ENCODE results near the gene CADPS. TPM values are rescaled to one million over a fixed set of nuclear protein-coding genes. Genes with fewer than 3 reads are reported as not detected.

CADPS gene
- total and polyA plus RNA-seq, 9 of the 15 experiments (the other 6 are each of a cell fraction or from before 2014, with no cell fraction given), result not detected

DNA sequence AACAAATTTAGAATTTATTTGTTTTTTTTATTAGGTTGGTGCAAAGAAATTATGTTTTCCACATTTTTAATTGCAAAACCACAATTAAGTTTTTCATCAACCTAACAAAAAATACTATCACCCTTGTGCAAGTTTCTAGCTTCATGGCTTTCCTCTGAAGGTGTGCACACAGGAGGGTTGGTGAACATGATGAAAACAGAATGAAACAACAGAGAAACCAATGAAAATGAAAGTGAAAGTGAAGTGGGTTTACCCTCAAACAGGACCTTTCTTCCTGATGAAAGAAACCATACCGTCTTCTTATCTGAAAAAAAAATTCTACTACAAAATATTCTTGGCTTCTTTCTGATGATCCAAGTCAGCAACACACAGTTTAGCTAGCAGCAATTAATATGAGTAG, 429.9 kb downstream of the CADPS start:
- ChIA-PET POLR2A (no interaction called here), CTCF (ENCODE audit: low intra/inter-chr PET ratio) (no interaction called here)
- BruUV-seq (replicated peaks), result no TSS peak
- H3K4me3 ChIP-seq, result no peak overlapping the region
- H3K9me3 ChIP-seq (replicated peaks; ENCODE audit: control insufficient read depth, insufficient read depth, low read depth, low read length), result no peaks in the 10 kb centered on the region
- intact Hi-C loops (cut with micrococcal nuclease), result no loop called here
- no peaks in the 10 kb centered on the region for H4K20me1 ChIP-seq (replicated peaks; ENCODE audit: control insufficient read depth, insufficient read depth, low read length)
- DNase-seq (ENCODE audit: extremely low read depth in 1 of 4, low spot score in 3 of 4) (no peak), ATAC-seq (no peak), FAIRE-seq (no peak)
- no peak overlapping the region for H3K27ac ChIP-seq (ENCODE audit: extremely low read depth, low read depth, low read length)
- no peaks in the 10 kb centered on the region for H3K79me2 ChIP-seq (ENCODE audit: control insufficient read depth, insufficient read depth, low read length)
- no peak overlapping the region for H3K9ac ChIP-seq (ENCODE audit: insufficient read depth in 1 of 2, low read depth in 2 of 2, low read length in 2 of 2)
- H3K4me2 ChIP-seq (ENCODE audit: insufficient read depth, low read length), result no peak overlapping the region
- WGBS (ENCODE audit: insufficient coverage, low coverage, missing lambda C conversion rate), result 0% methylated on average over 1 of the region's 1 CpG
- peak overlapping the region; percentile 25; the same call in 1 of the 2 replicates for H2AFZ ChIP-seq (ENCODE audit: low read depth, low read length)
- no peaks in the 10 kb centered on the region for H3K4me1 ChIP-seq (replicated peaks in 1 of 2; ENCODE audit: control insufficient read depth in 2 of 2, insufficient read depth in 2 of 2, low read length in 2 of 2)
- no peaks in the 10 kb centered on the region for H3K36me3 ChIP-seq (ENCODE audit: control insufficient read depth, insufficient read depth, low read length)
- no peaks in the 10 kb centered on the region for H3K27me3 ChIP-seq (ENCODE audit: control insufficient read depth in 2 of 2, insufficient read depth in 2 of 2, low read length in 2 of 2)
- H3K9me1 ChIP-seq (ENCODE audit: control insufficient read depth, insufficient read depth, low read length), result no peaks in the 10 kb centered on the region
- in situ Hi-C loops (cut with MboI), result no loop called here
- TF ChIP-seq, protein P1, sequence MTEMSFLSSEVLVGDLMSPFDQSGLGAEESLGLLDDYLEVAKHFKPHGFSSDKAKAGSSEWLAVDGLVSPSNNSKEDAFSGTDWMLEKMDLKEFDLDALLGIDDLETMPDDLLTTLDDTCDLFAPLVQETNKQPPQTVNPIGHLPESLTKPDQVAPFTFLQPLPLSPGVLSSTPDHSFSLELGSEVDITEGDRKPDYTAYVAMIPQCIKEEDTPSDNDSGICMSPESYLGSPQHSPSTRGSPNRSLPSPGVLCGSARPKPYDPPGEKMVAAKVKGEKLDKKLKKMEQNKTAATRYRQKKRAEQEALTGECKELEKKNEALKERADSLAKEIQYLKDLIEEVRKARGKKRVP (CRISPR knock-in tag; IDR thresholded peaks at IDR 0.05), result 0 out of 2 replicates have a peak, but pooled peaks have one; percentile 47
- TF ChIP-seq LCOR (CRISPR knock-in tag; IDR thresholded peaks at IDR 0.05) (no peak), L3MBTL2 (IDR thresholded peaks at IDR 0.05) (peak; percentile 40), LEF1 (IDR thresholded peaks at IDR 0.05) (no peak), SRSF7 (optimal IDR thresholded peaks at IDR 0.05; ENCODE audit: low read depth, low read length) (no peak), ETV5 (CRISPR knock-in tag; IDR thresholded peaks at IDR 0.05; ENCODE audit: low read depth) (no peak), CEBPG (CRISPR knock-in tag; IDR thresholded peaks at IDR 0.05) (no peak), CEBPG (tag; conservative IDR thresholded peaks at IDR 0.05 in 1 of 2, IDR thresholded peaks at IDR 0.05 in 1 of 2) (peak in 1 of 2 experiments; percentile 21; a peak in 1 of 4 replicates)
- TF ChIP-seq, protein P2, sequence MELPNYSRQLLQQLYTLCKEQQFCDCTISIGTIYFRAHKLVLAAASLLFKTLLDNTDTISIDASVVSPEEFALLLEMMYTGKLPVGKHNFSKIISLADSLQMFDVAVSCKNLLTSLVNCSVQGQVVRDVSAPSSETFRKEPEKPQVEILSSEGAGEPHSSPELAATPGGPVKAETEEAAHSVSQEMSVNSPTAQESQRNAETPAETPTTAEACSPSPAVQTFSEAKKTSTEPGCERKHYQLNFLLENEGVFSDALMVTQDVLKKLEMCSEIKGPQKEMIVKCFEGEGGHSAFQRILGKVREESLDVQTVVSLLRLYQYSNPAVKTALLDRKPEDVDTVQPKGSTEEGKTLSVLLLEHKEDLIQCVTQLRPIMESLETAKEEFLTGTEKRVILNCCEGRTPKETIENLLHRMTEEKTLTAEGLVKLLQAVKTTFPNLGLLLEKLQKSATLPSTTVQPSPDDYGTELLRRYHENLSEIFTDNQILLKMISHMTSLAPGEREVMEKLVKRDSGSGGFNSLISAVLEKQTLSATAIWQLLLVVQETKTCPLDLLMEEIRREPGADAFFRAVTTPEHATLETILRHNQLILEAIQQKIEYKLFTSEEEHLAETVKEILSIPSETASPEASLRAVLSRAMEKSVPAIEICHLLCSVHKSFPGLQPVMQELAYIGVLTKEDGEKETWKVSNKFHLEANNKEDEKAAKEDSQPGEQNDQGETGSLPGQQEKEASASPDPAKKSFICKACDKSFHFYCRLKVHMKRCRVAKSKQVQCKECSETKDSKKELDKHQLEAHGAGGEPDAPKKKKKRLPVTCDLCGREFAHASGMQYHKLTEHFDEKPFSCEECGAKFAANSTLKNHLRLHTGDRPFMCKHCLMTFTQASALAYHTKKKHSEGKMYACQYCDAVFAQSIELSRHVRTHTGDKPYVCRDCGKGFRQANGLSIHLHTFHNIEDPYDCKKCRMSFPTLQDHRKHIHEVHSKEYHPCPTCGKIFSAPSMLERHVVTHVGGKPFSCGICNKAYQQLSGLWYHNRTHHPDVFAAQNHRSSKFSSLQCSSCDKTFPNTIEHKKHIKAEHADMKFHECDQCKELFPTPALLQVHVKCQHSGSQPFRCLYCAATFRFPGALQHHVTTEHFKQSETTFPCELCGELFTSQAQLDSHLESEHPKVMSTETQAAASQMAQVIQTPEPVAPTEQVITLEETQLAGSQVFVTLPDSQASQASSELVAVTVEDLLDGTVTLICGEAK (IDR thresholded peaks at IDR 0.05), result 0 out of 2 replicates have a peak, but pooled peaks have one; percentile 20
- TF ChIP-seq, protein P2 (CRISPR knock-in tag; IDR thresholded peaks at IDR 0.05), result no peak
- TF ChIP-seq, protein P3, sequence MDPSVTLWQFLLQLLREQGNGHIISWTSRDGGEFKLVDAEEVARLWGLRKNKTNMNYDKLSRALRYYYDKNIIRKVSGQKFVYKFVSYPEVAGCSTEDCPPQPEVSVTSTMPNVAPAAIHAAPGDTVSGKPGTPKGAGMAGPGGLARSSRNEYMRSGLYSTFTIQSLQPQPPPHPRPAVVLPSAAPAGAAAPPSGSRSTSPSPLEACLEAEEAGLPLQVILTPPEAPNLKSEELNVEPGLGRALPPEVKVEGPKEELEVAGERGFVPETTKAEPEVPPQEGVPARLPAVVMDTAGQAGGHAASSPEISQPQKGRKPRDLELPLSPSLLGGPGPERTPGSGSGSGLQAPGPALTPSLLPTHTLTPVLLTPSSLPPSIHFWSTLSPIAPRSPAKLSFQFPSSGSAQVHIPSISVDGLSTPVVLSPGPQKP (CRISPR knock-in tag; IDR thresholded peaks at IDR 0.05), result no peak

Data from K562 (cell line).